ENCODE data around the gene ATXN7L1.
"Not testable (repeated sequence)": the region's sequence is repeated elsewhere in the genome, so short reads cannot be mapped to it uniquely, and the experiment has no call there.

Gene ATXN7L1

DNA sequence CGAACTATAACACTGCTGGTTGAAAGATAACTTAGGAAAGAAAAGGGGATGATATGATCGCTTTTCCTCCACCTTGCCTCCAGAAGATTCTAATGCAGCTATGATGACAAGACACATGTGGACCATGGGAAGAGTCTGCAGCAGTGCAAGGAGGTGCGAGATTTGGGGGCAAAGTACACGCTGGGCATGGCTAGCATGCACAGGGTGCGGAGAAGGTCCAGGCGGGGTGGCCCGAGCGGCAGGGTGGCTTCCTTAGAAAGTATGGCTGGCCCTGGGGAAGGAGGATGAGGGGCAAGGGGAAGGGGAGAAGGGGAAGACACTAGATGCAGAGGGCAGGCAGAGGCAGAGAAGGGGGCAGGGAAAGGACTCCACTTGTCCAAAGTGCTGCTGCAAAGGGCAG is 15.6 kb downstream of the ATXN7L1 start:
- DNase-seq (ENCODE audit: low read depth): no peak

- no peak for DNase-seq (ENCODE audit: low read depth)
Observed at GRCh38 chr7:105857009-105857952, 19.1 kb downstream of the ATXN7L1 start.

GRCh38 chr7:105854498-105854897 is 21.9 kb downstream of the ATXN7L1 start:
- no peak for DNase-seq (ENCODE audit: low read depth)

- no peak for DNase-seq (ENCODE audit: low read depth)
Observed at GRCh38 chr7:105853931-105854419, 22.4 kb downstream of the ATXN7L1 start.

GRCh38 chr7:105851064-105851463 is 25.3 kb downstream of the ATXN7L1 start:
- no peak for DNase-seq (ENCODE audit: low read depth)

DNA sequence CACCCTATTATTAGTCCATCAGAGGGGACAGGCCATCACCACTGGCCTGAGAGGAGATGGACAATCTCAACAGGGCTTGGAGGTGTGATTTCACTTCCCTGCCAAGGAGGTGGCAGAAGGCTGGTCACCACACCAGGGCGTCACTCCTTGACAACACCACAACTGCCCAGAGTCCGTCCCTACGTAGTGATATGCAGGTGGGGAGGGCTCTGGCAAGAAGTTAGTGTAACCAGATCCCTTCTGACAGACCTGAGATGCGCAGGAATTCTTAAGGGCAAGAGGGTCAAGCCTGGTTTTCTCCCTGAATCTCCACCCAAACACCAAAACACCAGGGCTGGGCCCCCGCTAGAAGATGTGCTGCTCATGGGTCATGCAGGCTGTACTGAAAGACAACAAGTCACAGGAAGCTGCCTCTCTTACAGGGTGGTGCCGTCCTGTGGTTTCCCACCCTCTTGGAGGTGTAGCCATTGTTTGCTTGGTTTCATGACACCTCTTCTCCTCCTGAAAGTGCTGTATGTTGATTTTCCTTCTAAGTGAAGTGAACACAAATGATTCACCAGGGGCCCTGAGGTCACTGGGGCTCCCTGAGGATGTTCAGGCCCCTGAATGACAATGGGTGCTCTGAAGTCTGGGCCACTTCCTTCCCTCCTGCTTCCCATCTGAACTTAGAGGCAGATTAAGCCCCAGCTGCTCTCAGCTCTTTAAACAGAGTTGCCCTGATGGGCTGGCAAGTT is 27.1 kb downstream of the ATXN7L1 start:
- no peak for DNase-seq (ENCODE audit: low read depth)

GRCh38 chr7:105846404-105846803 is 30.0 kb downstream of the ATXN7L1 start:
- no peak for DNase-seq (ENCODE audit: low read depth)

DNA sequence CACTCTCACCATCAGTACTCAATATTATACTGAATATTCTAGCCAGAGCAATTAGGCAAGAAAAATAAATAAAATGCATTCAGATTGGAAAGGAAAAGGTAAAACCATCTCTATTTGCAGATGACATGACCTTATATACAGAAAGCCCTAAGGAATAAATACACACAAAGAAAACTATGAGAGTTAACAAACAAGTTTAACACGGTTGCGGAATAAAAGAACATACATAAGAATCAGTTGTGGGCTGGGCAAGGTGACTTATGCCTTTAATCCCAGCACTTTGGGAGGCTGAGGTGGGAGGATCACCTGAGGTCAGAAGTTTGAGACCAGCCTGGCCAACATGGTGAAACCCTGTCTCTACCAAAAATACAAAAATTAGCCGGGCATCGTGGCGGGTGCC is 31.7 kb downstream of the ATXN7L1 start:
- not testable (repeated sequence) for DNase-seq (ENCODE audit: low read depth)

DNA sequence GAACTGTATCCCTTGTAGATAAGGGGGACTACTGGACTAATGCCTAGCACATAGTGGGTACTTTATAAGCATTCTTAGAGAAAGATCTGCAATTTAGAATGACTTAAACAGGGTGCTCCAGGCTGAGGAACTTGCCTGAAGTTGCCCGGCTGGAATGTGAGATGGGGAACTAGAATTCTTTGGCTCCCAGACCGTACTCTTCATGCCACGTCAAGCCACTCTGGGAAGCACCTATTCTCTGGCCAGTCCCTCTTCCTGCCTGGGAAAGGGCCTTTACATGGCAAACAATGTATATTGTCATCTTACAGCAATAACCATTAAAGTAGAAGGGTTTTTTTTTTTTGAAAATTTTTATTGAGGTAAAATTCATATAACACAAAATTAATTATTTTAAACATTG is 34.5 kb downstream of the ATXN7L1 start:
- DNase-seq (ENCODE audit: low read depth): no peak

- DNase-seq (ENCODE audit: low read depth): no peak
Observed at GRCh38 chr7:105840981-105841749, 35.2 kb downstream of the ATXN7L1 start.

- DNase-seq (ENCODE audit: low read depth): no peak
Observed at GRCh38 chr7:105839266-105839665, 37.1 kb downstream of the ATXN7L1 start.

DNA sequence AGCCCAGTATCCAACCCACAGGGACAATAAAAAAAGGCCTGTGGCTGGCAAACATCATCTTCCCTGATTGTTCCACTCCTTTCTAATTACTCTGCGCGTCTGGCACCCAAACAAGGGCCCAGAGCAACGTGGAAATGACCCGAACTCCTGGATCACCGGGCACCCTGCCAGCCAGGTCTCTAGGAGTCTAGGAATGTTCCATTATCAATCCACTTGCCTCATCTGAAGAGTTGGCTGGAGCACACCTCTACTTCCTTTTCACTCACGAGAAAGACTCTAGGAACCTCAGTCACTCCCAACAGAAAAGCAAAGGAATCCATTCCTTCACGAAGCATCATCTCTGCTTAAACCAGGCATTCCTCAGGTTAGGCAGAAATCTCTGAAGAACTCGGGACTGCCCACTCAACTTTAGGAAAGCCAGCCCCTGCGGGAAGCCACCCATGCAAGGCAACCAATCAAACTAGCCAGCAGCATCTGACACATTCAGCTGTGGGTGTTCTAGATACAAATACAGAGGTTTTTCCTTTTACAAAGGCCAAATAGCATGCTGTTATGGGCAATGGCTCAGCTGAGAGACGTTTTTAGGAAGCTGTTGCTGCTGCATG is 37.7 kb downstream of the ATXN7L1 start:
- no peak for DNase-seq (ENCODE audit: low read depth)

GRCh38 chr7:105837765-105838626 is 38.4 kb downstream of the ATXN7L1 start:
- no peak for DNase-seq (ENCODE audit: low read depth)

GRCh38 chr7:105835441-105835840 is 41.0 kb downstream of the ATXN7L1 start:
- DNase-seq (ENCODE audit: low read depth): no peak

DNA sequence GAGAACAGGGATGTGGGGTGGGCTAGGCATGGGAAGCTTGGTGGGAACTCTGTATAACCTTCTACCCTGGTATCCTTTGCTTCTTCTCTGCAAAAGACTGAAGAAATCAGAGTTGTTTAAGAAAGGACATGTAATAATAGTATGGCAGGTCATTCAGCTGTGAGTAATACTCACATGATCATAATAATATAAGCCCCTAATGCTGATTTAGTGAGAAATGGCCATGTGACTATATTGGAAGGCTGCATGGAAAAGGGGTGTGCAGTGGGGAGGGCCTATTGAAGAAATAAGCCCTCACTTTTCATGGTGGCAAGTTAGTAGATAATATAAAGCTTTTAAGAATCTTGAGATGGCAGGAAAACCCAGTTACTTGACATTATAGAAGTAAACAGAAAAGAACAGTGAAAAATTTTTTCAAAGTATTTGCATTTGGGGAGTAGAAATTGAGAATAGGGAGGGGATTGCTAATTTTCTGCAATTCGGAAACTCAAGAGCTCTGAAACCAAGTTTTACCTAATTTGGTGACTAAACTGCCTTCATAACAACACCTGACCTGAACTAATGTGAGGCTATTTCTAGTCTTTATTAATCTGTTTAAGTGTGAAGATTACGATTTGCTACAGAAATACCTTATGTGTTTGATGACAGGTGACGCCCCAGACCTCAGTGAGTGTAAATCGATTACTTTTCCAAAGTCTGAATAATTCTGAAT is 44.4 kb downstream of the ATXN7L1 start:
- DNase-seq (ENCODE audit: low read depth): no peak

DNA sequence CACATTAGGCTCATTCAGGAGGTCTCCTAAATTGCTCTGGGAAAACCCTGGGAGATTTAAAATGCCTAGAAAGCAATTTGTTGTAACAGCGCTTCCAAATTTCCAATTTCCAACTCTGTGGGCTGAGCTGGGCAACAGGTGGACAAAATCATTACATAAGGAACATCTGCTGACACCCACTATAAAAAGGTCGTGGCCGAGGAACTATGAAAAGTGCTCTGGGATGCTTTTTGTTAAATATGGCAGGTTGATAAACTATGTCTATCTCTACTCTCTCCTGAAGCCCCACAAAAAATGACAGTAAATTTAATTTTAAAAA is 45.1 kb downstream of the ATXN7L1 start:
- no peak for DNase-seq (ENCODE audit: low read depth)

- no peak for DNase-seq (ENCODE audit: low read depth)
Observed at GRCh38 chr7:105830405-105831301, 45.7 kb downstream of the ATXN7L1 start.

DNA sequence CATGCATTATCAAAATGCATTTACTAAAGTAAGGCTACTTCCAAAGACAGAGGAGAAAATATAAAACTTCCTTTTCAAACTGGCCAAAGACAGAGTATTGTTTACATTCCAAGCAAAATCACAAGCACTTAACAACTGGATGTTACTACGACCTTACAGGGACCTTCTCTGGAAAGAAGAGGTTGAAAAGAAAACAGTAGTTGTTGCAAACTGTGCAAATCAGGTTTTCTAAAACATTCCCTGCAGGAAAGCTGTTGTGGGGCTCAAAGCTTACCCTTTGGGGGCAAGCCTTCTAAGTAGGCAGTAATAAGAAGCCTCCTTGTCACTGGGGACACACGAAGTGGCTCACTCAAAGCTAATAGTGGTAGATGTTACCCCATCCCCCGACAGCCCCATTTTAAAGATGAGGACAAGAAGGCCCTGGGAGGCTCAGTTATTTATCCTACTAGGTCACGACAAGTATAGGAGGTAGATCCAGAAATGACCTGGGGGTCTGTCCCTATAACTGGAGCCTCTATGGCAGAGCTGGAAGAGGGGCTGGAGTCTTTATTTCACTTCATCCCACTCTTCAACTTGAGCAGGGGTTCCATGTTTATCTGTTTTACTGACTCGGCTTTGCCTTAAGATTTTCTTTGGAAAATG is 46.6 kb downstream of the ATXN7L1 start:
- no peak for DNase-seq (ENCODE audit: low read depth)

DNA sequence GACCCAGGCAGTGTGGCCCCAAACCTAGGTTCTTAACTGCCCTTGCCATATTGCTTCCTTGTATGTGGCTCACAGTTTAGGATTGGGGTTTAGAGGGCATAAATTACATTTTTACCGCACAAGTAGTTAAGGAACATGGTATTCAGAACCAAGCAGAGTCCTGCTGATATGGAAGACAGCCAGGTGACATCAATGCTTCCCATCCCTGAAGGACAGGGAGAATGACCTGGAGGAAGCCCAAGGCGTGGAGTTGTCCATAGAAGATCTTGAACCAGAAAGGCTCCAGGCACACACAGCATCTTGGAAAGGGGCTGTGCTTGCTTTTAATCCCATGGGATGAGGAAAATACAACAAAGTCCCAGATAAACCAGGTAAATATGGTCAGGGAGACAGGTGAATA is 48.3 kb downstream of the ATXN7L1 start:
- DNase-seq (ENCODE audit: low read depth): no peak
